CD4-positive, alpha-beta T cell treated with Interleukin-4 for 1 hour (primary cell): Measurements from ENCODE around the gene NMD3.
"Not testable (repeated sequence)": the region's sequence is repeated elsewhere in the genome, so short reads cannot be mapped to it uniquely, and the experiment has no call there.

Experiments
- DNase-seq, 2 donors: peaks; one replicate each; pipeline ENCODE4 v3.0.0-alpha.2; 2020 to 2022

Gene NMD3

DNA sequence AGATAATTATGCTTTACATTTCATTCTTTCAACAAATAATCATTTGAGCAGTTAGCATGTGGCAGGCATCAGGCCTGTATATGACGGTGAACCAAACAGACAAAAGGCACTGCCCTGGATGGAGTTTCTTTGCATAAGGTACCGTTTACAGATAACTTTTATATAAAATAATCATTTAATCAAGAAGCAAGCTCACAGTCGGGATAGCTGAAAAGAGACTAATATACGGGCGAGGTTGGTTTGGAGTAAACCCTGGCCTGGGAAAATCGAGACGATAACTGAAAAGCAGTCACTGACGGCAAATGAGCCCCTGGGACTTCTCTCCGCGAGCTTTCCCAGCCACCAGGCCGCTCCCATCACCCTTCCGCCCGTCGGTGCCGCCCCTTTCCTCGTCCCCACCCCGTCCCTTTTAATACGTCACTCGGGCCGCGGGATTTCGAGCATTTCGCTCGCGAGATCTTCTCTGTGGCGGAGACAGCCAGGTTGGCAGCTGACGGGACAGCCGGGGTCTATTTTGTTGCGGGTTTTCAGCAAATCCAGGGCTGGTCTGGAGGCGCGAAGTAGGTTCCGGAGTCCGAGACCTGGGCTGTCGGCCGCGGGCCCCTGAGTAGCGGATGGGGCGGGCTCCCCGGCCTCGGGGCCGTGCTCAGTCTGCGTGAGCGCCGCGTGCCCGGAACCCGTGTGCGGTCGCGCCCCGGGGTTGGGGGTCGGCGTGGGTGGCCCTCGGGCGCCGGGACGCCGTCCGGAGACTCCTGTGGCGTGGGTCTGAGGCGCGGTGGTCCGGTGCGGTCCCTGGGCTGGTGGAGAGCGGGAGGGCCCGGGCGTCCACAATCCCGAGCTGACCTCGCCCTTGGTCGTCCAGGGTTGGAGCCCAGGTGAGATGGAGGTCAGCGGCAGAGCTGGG lies at the start of gene NMD3:
Gene NMD3 (plus strand): TSS at position 462 of the 904 bp plus-strand sequence. CDS start 703 bp downstream, outside the sequence.
- peak; percentile 92 to 94 for DNase-seq

- no peak for DNase-seq
Observed at GRCh38 chr3:161171639-161172552, 49.2 kb upstream of the NMD3 start.

- no peak for DNase-seq
Observed at GRCh38 chr3:161175506-161175905, 45.6 kb upstream of the NMD3 start.

- no peak for DNase-seq
Observed at GRCh38 chr3:161177991-161178390, 43.1 kb upstream of the NMD3 start.

GRCh38 chr3:161181371-161181770 lies 39.7 kb upstream of the NMD3 start:
- not testable (repeated sequence) for DNase-seq

DNA sequence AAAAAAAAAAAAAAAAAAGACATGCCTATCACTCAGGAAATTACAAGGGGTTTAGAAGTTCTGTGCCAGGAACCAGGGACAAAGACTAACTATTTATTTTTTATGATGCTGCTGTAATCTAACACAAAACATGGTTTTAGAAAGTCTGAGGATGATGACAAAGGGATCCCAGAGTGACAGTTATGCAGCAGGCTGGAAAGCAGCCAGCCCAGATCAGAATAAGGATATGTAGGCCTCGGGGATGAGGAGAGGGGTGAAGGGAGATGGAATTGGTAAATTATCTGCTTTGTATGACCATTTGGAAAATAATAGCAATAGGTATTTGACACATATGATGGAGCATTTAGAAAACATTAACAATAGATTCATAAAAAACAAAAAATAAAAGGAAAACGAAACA lies 34.1 kb upstream of the NMD3 start:
- DNase-seq: no peak

- DNase-seq: no peak
Observed at GRCh38 chr3:161197855-161198850, 23.0 kb upstream of the NMD3 start.

DNA sequence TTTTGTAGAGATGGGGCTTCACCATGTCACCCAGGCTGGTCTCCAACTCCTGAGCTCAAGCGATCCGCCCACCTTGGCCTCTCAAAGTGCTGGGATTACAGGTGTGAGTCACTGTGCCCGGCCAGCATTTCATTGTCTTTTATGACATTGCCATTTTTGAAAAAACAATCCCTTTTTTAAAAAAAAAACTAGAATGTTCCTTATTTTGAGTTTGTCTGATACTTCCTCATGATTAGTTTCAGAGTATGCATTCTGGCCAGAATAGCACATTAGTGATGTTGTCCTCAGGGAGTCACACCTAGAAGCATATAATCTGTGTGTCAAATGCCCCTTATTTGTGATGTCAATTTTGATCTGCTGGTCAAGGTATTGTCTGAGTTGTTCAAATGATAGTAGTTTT lies 21.2 kb upstream of the NMD3 start:
- no peak for DNase-seq

GRCh38 chr3:161203485-161204098 lies 17.5 kb upstream of the NMD3 start:
- DNase-seq: no peak

DNA sequence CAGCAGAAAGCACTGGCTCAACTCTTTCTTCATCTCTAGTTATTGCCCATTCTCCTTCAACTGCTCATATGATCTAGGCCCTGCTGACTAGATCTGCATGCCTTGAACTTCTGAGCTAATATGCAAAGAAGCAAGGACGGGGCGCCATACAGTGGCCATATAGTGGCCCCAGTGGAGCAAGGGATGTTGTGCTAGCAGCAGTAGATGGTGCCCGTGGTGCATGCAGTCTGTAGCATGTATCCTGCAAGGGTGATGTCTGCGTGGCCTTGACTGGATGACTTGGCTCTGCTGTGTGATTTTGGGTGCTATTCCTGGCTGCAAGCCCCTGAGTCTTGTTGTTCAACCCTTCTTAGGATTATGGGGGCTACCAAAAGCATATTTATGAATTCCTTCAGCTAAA lies 12.2 kb upstream of the NMD3 start:
- DNase-seq: no peak

DNA sequence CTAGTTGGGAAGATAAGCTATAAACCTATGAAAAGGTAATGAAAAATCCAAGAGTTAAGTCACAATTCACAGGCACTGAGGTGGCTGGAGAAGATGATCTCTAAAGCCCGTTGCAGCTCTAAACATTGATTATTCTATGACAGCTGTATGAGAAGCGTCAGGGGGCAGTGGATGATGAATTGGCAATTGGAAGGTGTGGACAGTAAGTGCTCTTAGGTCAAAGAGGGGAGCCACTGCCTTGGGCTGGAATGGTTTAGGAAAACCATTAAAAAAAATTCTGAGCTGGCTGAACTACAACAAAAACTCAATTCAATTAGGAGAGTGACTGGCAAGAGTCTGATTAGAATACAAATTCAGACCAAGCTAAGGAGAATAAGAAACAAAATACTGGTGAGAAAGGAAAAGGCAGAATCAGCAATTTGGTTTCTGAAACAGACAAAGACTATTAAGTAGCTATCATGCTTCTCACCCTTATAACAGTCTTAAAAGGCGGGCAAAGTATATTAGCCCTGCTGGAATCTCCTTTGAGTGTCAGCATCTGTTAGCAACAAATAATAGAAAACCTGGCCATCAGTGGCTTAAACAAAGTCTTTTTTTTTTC lies 8.8 kb upstream of the NMD3 start:
- no peak for DNase-seq

DNA sequence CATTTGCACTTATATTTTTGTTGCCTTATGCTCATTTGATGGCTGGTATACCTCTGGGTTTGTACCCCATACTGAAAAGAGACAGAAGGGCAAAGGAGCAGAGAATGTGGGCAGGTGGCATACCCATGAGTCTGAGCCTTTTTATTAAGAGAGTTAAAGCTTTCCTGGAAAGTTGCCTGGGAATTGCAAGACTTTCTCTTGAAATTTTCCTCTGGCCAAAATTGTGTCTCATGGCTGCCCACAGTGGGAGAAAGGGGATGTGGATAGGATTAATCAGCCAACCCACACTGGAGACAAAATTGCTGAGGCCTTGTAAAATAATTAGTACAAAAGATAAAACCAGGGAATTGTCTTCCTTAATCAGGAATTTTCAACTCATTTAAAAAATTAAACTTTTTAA lies 8.2 kb upstream of the NMD3 start:
- no peak for DNase-seq

GRCh38 chr3:161213644-161214043 lies 7.5 kb upstream of the NMD3 start:
- no peak for DNase-seq

- DNase-seq: no peak
Observed at GRCh38 chr3:161215185-161215584, 5.9 kb upstream of the NMD3 start.

GRCh38 chr3:161217496-161217895 lies 3.6 kb upstream of the NMD3 start:
- DNase-seq: no peak

GRCh38 chr3:161219495-161219894 lies 1.6 kb upstream of the NMD3 start:
- no peak for DNase-seq

- DNase-seq: peak in 1 of 2 donors; percentile 15
Observed at GRCh38 chr3:161221806-161222600, 892 bp downstream of the NMD3 start.

DNA sequence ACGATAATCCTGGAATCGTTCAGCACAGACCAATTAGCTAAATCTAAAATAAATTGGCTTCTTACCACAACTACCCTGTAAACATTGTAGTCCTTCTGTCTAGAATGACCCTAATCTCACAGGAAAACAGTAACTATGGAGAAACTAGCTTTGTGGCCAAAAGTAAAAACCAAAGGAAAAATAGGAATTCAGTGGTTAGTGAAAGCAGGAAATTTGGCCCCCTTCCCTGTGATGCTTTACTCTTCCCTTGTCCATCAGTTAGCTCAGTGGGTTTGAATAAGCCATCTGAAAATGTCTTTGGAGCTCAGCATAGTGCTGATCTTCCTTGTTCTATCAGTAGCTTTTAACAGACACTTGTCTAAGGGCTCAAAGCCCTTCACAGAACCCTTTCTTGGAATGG lies 1.6 kb downstream of the NMD3 start:
- DNase-seq: no peak

- no peak for DNase-seq
Observed at GRCh38 chr3:161224786-161225185, 3.7 kb downstream of the NMD3 start.

GRCh38 chr3:161230621-161231171 lies 9.6 kb downstream of the NMD3 start:
- no peak for DNase-seq
